Fibroblast of skin of left biceps (primary cell): ENCODE results near the gene LMX1B.
"Not testable (repeated sequence)": the region's sequence is repeated elsewhere in the genome, so short reads cannot be mapped to it uniquely, and the experiment has no call there.

Experiments used
- DNase-seq, 2 experiments: peaks; one replicate each; pipeline ENCODE4 v3.0.0-alpha.2; 2013; ENCODE audit warnings: low read depth in 2 of 2

LMX1B gene

DNA sequence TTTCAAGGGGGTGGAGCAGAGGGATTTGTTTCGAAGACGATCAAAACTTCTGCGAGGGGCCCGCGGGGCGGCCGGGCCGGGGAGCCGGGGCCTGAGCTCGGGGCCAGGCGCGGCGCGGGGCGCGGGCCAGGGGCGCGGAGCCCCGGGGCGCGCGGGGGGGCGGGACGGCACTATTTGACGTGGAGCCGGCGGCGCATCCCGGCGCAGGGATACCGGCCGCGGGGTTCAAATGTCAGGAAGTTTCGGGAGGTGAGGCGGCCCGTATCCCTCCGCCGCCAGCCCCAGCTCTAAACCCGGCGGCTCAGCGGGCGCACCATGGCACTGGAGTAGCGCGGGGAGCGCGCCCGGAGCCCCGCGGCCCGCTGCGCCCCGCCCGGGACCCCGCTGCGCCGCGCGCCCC lies at the start of gene LMX1B:
Gene LMX1B, plus strand, starts transcription at position 278 of the 400 bp plus-strand sequence. CDS start 522 bp downstream, outside the sequence.
- peak; percentile 20 to 23 for DNase-seq

DNA sequence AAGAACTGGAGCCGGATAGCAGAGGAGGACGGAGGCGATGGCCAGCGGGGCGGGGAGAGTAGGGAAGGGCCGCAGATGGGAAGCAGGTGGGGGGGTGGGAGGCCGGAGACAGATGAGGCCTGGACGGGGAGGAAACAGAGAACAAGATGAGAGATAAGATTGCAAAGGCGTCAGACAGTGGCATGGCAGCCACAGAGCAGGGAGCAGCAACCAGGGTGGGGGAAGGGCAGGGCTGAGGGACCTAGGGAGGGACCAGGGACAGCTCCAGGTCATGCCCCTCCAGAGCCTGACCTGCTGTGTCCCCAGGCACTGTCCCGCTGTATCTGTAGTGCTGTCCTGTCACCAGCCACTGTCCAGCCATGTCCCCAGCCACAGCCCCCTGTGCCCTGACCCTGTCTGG lies 49.6 kb upstream of the LMX1B start:
- no peak for DNase-seq

DNA sequence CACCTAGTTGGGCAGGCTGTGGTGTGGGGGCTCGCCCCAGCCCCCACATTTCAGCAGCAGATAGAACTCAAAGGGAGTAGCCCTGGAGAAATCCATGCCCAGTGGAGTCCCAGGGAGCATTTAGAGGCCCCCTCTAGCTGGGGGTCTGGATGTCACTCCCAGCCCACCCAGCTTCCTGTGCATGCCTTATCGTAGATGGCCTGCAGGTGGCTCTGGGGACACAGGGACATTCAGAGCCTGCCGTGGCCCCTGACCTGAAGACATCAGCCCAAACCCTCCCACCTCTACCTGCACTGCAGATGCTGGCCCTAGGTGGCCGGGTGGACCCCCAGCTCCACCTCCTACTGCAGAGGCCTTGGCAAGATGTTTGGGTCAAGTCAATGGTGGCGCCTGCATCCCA lies 49.0 kb upstream of the LMX1B start:
- DNase-seq: no peak

DNA sequence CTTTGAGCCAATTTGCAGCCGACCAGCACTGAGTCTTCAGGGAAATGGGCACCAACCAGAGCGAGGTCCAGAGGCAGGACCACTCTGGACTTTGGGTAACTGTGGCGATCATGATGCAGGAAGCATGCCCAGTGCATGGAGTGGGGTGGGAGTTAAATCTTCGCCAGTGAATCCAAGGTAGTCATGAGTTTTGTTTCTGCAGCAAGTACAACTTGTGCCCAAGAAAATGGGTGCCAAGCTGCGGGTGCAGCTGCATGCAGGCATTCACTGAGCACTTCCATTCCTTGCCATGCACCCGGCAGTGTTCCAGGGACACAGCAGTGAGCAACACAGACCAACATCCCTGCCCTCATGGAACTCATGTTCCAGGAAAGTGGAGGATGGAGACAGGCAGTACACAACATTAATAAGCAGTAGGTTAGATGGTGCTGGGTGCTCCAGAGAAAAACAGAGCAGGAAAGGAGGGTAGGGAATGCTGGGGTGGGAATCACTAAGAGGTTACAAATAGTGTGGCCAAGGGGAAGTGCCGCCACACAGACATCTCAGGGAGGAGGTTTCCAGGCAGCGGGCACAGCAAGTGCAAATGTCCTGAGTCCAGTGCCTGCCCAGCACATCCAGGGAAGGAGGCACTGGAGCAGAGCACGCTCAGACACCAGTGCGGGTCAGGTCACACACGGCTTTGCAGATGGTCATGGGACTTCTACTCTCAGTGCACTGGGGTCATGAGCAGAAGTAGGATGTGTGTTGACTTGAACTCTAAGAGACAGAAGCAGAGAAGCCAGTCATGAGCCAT lies 48.2 kb upstream of the LMX1B start:
- no peak for DNase-seq

DNA sequence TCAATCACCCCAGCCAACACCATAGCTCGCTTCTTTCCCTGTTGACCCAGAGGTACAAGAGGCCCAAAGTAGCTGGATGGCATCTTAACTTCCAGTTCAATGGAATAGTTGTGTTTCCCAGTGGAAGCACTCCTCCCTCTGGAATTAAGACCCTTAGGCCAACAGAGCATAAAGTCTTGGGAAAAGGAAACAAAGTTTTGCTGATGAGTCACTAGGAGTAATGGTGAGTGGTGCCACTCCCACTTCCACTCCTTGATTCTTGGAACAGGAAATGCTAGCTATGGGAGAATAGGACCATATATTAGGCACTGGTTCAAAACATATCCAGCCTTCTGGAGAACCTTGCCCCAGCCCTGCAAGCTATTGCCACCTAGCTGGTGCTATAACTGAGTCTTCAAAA lies 44.7 kb upstream of the LMX1B start:
- DNase-seq: no peak

DNA sequence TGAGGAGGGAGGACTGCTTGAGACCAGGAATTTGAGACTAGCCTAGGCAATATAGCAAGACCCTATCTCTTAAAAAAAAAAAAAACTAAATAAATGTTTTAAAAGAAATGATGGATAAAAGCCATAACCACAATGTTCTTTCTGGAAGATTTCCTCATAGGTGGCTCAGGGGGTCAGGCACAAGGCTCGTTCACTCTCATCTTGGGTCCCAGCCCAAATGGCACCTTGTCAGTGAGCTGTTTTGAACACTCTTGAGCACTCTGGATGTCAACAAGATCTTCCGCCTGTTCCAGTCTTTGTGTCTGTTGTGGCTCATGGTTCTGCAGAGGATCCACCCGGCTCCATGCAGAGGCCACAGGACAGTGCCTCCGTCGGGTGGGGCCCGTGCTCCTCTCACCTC lies 35.7 kb upstream of the LMX1B start:
- no peak for DNase-seq

DNA sequence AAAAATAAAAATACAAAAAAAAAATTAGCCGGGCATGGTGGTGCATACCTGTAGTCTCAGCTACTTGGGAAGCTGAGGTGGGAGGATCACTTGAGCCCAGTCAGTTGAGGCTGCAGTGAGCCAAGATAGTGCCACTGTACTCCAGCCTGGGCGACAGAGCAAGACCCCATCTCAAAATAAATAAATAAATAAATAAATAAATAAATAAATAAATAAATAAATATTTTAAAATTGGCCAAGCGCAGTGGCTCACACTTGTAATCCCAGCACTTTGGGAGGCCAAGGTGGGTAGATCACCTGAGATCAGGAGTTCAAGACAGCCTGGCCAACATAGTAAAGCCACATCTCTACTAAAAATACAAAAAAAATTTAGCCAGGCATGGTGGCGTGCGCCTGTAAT lies 33.4 kb upstream of the LMX1B start:
- DNase-seq: not testable (repeated sequence)

DNA sequence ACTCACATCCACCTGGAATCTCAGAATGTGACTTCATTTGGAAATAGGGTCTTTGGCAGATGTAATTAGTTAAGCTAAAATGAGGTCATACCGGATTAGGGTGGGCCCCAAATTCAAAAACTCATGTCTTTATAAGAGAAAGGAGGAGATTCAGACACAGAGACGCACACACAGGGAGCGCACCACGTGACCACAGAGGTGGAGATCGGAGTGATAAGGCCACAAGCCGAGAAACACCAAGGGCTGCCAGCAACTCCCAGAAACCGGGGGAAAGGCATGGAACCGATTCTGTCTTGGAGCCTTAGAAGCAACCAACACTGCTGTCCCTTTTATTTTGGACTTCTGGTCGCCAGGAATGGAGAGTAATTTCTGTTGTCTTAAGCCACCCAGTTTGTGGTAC lies 31.8 kb upstream of the LMX1B start:
- DNase-seq: no peak

DNA sequence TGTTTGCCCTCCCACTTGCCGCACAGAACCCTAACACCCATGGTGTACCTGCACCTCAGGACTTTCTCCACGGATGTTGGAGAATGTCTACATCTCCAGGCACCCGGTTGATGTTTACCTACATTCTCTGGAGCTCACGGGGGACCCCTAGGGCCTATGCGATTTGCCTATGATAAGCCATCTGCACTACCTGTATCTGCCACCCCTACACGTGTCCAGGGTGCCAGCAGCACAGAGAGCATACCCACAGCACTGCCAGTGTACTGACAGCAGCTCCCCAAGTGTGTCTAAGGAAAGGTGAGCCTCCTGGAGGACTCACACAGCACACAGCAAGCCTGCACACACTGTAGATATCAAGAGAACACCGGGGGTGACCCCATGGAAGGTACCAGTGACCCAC lies 31.3 kb upstream of the LMX1B start:
- DNase-seq: no peak

DNA sequence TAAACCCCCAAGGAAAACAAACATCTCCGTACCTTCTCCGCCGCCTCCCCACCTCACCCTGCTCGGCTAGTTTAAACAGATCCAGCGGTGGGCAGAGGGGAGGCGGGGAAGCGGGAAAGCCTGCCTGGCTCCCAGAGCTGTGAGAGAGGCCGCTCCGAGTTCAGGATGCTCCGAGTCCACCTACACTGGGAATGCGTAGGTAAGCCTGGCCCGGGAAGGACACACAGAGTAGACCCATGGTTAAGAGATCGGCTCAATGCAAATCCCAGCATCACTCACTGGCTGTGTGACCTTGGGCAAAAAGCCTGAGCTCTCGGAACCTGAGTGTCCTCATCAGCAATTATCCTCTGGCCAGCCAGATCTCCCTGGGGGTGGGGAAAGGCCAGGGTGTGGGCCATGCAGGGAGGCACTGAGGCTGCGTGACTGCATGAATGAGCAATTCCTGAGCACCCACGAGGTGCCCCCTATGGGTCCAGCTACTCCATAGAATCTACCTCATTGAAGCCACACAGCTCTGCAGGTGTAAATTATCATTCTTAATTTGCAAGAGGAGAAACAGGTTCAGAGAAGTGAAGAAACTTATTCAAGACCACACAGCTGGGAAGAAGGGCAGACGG lies 30.5 kb upstream of the LMX1B start:
- DNase-seq: no peak

DNA sequence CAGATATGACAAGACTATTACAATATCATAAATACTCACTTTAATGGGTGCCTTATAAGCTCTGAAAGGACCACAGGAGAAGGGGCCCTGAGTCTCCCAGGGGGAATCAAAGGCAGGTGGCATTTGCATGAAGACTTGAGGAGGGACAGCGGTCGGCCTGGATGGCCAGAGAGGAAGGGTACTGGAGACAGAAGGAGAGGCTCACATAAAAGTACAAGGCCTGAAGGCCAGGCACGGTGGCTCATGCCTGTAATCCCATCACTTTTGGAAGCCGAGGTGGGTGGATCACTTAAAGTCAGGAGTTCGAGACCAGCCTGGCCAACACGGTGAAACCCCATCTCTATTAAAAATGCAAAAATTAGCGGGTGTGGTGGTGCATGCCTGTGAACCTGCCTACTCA lies 29.1 kb upstream of the LMX1B start:
- no peak for DNase-seq

DNA sequence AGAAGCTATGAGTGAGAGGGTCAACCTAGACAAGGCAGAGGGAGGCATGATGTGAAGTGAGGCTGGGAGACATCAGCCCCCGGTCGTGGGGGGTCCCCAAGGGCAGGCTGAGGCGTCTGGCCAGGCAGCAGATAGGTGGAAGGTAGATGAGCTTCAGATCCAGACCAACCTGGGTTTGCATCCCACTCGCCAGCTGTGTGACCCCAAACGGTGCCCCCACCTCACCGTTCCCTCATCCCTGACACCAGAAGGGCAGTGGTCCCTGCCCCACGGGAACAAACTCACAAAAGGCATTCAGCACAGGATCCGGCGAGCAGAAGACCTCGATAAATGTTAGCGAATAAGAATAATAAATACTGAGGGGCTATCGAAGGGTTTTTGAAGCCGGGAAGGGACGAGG lies 27.5 kb upstream of the LMX1B start:
- no peak for DNase-seq

DNA sequence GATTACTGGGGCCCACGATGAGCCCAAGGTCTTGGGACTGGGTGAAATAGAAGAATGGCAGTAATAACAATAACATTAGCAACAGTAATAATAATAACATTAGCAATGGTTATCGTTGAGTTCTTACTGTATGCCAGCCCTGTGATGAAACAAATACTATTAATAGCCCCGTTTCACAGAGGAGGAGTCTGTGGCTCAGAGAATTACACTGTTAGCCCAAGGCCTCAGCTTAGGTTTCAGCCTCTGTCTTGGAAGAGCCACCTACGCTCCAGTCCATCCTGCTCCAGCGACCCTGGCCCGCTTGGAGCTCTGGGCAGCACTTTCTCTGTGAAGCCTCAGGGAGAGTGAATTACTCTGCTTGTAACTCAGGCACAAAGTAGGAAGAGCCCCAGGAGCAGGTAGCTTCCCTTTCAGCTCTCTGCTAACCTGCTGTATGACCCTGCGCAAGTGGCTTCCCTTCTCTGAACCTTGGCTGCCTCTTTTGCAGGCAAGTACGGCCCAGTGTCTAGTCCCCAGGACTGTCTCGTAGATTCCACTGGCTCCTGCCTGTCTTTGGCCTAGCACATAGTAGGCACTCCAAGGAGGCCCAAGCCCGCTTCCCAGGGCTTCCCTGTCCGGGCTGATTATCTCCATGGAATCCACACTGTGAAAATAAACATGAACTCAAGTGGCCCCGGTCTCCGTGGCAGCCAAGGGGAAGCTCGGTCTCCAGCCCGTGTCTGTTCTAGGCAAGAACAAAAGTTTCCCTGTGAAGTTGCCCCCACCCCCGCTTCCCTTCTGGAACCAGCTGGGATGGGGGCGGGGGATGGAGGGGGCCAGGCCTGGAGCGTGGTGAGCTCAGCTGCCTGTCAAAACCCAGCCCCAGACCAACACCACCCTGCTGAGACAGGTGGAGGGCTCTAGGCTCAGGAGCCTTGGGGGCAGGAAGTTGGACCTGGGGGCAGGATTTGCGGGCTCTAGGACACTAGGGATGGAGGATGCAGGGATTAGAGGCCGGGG lies 26.2 kb upstream of the LMX1B start:
- no peak for DNase-seq

DNA sequence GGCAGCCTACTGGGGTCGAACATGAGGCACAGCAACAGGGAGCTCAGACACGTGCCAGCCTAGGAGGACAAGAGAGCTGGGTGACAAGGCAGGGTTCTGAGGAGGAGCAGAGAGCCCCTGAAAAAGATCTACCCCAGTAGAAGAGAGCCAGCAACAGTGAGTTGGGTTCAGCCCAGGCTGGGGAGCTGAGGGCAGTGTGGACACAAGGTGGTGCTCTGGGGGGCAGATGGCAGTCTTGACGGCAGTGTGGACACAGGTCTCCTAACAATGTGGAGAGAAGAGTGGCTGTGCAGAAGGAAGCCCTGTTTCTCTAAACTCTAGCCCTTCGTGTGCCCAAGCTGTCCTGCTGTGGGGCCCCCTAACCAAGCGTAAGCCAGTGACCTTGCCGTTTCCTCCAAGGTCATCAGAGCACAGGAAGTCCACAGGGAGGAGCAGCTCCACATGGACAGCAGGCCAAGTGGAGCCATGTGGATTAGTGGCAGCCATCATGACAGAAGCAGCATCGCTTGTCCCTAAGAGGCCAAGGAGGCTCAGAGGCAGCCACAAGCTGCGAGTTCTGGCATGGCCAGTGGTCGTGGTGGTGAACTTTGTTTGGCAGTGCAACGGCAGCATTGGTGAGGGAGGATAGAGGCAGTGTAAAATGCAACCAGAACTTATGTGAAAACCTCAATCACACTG lies 25.1 kb upstream of the LMX1B start:
- no peak for DNase-seq

DNA sequence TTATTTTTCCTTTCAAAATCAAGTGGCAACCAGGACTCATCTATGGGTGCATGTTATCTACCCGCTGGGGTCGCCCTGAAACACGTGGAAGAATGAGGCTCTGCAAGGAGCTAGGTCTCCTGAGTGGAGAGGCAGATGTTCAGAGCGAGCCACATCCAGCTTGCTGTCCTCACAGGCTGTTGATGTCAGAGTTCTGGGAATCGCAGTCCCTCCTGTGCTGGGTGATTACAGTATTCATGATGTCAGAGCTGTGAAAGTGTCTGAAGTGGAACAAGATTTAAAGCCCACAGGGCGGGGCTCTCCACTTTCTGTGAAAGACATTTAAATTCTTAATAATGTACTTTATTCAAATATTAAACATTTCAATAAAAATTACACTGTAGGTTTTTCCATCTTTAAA lies 24.4 kb upstream of the LMX1B start:
- DNase-seq: no peak

DNA sequence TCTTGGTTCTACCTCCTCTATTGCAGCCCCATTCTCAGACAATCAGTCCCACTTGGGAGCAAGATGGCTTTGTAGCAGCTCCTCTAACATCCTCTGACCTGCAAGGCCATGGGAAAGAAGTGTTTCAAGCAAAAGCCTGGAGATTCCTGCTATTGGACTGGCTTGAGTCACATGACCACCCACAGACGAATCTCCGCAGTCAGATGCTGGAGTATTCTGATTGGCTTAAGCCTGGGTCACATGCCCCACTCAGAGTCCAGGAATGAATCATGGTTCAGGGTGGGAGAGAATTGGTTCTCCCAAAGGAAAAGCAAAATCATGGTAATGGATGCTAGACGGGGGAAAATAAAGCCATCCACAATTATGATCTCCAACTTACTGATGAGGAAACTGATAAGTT lies 22.6 kb upstream of the LMX1B start:
- DNase-seq: no peak

DNA sequence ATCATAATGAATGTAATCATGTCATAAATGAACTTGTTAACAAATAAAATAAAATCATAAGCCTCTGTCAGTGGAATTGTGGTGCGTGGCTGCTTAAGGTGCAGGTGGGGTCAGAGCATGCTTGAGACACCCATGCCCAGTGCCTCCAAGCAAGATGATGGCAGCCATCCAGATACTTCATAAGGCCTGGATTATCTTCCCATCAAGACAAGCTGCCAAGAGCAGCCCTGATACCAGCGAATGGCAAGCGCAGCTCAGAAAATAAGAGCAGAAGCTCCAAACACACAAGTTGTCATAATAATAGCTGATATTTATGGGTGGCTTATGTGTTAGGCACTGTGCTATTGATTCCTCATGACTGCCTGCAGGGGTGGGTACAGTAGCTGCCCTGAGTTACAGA lies 21.8 kb upstream of the LMX1B start:
- DNase-seq: no peak

DNA sequence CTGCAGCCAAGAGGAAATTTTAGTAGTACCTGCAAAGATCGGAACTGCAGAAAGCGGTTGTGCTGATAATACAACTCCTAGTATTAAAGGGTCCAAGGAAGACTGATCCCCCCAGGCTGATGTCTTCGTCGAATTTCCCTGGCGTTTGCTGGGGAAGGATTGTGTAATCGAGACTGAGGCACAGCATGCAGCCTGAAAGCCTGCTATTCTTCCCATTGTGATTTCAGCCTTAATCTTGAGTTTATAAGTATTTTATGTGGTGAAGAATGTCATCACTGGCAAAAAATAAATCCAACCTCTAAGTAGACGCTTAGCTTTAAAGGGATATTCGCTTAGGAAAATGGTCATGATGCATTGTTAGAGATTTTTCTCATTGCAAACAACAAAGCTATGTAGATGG lies 21.3 kb upstream of the LMX1B start:
- DNase-seq: no peak

DNA sequence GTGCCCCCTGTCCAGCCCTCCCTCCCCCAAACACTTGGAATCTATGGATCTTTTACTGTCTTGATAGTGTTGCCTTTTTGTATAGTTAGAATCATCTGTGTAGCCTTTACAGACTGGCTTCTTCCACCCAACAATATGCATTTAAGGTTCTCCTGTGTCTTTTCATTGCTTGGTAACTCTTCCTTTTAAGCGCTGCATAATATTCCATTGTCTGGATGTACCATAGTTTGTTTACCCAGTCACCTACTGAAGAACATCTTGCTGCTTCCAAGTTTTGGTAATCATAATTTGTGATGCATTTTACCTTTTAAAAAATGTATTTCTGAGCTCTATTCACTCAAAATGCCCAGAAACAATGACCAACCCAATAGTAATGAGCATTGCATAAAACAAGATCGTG lies 17.7 kb upstream of the LMX1B start:
- no peak for DNase-seq

DNA sequence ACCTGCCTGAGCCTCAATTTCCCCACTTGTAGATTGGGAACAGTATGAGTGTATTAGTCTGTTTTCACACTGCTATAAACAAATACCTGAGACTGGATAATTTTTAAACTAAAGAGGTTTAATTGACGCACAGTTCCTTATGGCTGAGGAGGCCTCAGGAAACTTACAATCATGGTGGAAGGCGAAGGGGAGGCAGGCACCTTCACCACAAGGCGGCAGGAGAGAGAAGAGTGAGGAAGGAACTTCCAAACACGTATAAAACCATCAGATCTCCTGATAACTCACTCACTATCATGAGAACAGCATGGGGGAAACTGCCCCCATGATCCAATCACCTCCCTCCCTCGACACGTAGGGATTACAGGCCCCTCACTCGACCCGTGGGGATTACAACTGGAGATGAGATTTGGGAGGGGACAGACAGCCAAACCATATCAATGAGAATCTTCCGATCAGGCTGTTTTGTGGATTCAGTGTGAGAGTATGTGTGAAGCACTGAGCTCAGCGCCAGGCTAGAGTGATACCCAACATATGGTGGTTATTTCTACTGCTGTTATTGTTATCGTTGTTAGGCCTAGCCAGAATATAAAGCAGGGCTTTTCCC lies 14.6 kb upstream of the LMX1B start:
- no peak for DNase-seq
